GM12864 (cell line): Measurements from ENCODE around the gene FTCD.
"Not testable (repeated sequence)": the region's sequence is repeated elsewhere in the genome, so short reads cannot be mapped to it uniquely, and the experiment has no call there.

ENCODE experiments used
- DNase-seq: peaks from one replicate; pipeline ENCODE4 v3.0.0-alpha.2; 2011; ENCODE audit warnings: low read depth
- H3K4me3 ChIP-seq: 2 replicates; pipeline ENCODE4 v1.5.1; 2011; ENCODE audit warnings: mild to moderate bottlenecking, low read depth, low read length, control low read depth
- TF ChIP-seq, protein P1 (sequence below): IDR thresholded peaks from 2 replicates; pipeline ENCODE4 v1.5.1; 2011; ENCODE audit warnings: low read depth, mild to moderate bottlenecking, moderate library complexity, low read length, control low read depth, inconsistent platforms; ENCODE audit errors: missing control alignments

The FTCD gene

DNA sequence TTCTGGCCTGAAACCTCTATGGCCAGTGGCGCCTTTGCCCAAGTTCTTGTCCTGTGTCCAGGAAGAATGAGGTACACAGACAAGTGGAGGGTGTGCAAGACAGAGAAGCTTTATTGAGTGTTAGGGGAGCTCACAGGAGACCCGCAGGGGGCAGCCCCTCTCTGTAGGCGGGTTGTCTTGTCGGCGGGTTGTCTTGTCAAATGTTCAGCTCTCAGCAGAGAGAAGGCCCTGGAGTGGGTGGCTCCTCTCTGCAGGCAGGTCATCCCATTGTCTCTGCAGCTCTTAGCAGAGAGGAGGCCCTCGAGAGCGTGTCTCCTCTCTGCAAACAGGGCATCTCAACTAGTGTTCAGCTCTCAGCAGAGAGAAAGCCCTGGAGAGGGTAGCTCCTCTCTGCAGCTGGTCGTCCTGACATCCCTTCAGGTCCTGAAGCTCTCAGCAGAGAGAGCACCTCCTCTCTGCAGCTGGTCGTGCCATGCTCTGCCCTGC, 46.5 kb downstream of the FTCD start:
- no peak overlapping the region for H3K4me3 ChIP-seq
- no peak for DNase-seq
- TF ChIP-seq, protein P1, sequence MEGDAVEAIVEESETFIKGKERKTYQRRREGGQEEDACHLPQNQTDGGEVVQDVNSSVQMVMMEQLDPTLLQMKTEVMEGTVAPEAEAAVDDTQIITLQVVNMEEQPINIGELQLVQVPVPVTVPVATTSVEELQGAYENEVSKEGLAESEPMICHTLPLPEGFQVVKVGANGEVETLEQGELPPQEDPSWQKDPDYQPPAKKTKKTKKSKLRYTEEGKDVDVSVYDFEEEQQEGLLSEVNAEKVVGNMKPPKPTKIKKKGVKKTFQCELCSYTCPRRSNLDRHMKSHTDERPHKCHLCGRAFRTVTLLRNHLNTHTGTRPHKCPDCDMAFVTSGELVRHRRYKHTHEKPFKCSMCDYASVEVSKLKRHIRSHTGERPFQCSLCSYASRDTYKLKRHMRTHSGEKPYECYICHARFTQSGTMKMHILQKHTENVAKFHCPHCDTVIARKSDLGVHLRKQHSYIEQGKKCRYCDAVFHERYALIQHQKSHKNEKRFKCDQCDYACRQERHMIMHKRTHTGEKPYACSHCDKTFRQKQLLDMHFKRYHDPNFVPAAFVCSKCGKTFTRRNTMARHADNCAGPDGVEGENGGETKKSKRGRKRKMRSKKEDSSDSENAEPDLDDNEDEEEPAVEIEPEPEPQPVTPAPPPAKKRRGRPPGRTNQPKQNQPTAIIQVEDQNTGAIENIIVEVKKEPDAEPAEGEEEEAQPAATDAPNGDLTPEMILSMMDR: no peak

DNA sequence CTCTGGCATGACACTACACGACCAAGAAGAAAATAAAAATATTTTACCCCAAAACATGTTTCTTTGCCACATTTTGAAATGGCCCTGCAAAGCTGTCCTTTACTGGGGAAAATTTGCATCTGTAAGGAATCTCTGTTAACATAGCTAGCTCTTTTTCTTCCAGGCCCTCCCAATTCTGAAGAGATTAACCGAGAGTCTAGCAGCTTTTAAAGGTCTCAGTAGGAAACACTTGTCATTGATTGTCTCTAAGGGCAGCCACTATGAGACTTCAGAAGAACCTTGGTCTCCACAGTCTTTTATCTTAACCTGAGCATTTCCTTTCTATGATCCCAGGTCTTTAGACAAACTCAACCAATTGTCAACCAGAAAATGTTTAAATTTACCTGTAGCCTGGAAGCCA, 48.0 kb downstream of the FTCD start:
- not testable (repeated sequence) for DNase-seq, H3K4me3 ChIP-seq

DNA sequence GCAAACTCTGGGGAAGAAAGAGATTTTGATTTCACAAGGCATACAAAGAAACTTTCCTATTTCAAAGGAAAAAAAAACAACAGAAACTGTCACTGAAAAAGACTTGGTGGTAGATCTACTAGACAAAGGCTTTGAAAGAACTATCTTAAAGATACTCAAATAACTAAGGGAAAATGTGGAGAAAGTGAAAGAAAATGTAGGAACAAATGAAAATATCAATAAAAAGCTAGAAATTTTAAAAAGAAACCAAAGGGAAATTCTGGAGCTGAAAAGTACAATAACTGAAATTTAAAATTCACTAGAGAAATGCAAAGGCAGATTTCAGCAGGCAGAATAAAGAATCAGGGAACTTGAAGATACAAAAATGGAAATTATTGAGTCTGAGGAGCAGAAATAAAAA, 51.3 kb downstream of the FTCD start:
- DNase-seq: no peak
- H3K4me3 ChIP-seq: no peak overlapping the region
- TF ChIP-seq, protein P1: no peak

DNA sequence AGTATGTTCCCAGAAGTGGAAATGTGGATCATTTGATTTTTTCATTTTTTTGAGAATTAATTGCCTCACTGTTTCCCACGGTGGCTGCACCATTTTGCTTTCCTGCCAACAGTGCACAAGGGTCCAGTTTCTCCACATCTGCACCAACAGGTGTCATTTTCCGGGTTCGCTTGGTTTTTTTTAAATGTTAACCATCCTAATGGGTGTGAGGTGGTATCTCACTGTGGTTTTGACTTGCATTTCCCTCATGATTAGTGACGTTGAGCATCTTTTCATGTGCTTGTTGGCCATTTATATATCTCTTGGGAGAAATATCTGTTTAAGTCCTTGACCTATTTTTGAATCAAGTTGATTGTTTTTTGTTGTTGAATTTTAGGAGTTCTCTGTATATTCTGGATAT, 54.5 kb downstream of the FTCD start:
- no peak for DNase-seq
- no peak overlapping the region for H3K4me3 ChIP-seq
- TF ChIP-seq, protein P1: no peak

DNA sequence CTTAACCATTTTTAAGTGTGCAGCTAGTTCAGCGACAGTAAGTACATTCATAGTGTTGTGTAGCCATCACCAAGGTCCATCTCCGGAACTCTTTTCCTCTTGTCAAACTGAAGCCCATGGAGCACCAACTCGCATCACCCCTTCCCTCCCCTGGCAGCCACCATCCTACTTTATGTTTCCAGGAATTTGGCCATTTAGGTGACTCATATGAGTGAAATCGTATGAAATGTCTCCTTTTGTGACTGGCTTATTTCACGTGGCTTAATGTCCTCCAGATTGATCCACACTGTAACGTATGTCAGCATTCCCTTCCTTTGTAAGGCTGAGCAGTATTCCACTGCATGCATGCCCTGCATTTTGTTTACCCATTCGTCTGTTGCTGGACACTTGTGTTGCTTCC, 55.0 kb downstream of the FTCD start:
- no peak overlapping the region for H3K4me3 ChIP-seq
- DNase-seq: no peak

DNA sequence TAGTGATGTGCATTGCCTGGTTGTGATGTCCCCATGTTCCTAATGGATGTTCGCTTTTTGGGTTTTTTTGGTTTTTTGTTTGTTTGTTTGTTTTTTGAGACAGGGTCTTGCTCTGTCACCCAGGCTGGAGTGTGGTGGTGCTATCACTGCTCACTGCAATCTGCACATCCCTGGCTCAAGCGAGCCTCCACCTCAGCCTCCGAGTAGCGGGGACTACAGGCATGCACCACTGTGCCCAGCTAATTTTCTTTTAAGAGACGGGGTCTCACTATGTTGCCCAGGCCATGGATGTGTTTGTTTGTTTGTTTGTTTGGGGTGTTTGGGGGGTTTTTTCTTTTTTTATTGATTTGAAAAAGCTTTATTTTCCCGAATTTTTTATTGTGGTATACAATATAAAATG, 55.4 kb downstream of the FTCD start:
- TF ChIP-seq, protein P1: no peak
- H3K4me3 ChIP-seq: no peak overlapping the region
- DNase-seq: no peak

More for the DNA sequence above, 55.0 kb downstream of the FTCD start:
- TF ChIP-seq, protein P1: no peak

DNA sequence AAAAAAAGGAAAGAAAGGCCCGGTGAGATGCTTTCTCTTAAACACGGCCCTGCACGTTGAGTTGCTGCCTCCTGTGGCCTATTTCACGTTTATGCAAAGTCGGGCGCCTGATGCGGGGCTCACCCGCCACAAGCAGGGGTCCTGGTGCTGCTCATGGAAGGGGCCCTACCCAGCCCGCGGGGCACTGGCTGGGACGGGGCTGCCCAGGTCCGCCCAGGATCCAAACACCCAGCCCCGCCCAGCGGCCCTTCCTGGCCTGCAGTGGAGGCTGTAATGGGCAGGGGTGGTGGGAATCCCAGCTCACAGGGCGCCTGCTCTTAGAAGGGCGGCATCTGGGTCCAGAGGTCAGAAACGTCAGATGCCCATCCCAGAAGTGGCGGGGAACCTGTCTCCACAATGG, 55.9 kb downstream of the FTCD start:
- no peak overlapping the region for H3K4me3 ChIP-seq
- DNase-seq: no peak
- TF ChIP-seq, protein P1: no peak
